Gastroesophageal sphincter (tissue), 3 donors: ENCODE data around the gene SLC15A2.

Experiments
- POLR2A ChIP-seq, 2 donors: fragments of 450-650 bp; IDR thresholded peaks; one replicate each; pipeline ENCODE4 v1.6.1; 2017; ENCODE audit warnings: antibody characterized with exemption in 2 of 2, mild to moderate bottlenecking in 2 of 2, moderate library complexity in 1 of 2
- TF ChIP-seq, protein P1 (sequence below), 4 experiments: fragments of 200-600 bp in 2 of 4; fragments of 450-650 bp in 2 of 4; sonication (generic) in 1 of 4; IDR thresholded peaks; one replicate each; pipeline ENCODE4 v1.5.1; 2017 to 2019; ENCODE audit warnings: antibody characterized with exemption in 4 of 4, mild to moderate bottlenecking in 2 of 4, moderate library complexity in 2 of 4

DNA sequence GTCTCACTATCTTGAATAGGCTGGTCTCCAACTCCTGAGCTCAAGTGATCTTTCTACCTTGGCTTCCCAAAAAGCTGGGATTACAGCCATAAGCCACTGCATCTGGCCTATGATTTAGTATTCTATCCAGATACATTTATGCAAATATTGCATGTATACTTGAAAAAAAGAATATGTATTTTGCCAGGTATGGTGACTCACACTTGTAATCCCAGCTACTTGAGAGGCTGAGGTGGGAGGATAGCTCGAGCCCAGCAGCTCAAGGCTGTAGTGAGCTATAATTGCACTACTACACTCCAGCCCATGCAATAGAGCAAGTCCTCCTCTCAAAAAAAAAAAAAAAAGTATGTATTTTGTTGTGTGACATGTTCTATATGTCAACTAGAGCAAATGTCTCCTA, 54.4 kb downstream of the SLC15A2 start:
- TF ChIP-seq, protein P1, sequence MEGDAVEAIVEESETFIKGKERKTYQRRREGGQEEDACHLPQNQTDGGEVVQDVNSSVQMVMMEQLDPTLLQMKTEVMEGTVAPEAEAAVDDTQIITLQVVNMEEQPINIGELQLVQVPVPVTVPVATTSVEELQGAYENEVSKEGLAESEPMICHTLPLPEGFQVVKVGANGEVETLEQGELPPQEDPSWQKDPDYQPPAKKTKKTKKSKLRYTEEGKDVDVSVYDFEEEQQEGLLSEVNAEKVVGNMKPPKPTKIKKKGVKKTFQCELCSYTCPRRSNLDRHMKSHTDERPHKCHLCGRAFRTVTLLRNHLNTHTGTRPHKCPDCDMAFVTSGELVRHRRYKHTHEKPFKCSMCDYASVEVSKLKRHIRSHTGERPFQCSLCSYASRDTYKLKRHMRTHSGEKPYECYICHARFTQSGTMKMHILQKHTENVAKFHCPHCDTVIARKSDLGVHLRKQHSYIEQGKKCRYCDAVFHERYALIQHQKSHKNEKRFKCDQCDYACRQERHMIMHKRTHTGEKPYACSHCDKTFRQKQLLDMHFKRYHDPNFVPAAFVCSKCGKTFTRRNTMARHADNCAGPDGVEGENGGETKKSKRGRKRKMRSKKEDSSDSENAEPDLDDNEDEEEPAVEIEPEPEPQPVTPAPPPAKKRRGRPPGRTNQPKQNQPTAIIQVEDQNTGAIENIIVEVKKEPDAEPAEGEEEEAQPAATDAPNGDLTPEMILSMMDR (IDR thresholded peaks at IDR 0.05) = no peak
- TF ChIP-seq POLR2A (IDR thresholded peaks at IDR 0.05) = no peak
